Measurements from ENCODE around the gene SFTPD.
"Not testable (repeated sequence)": the region's sequence is repeated elsewhere in the genome, so short reads cannot be mapped to it uniquely, and the experiment has no call there.

Gene SFTPD

DNA sequence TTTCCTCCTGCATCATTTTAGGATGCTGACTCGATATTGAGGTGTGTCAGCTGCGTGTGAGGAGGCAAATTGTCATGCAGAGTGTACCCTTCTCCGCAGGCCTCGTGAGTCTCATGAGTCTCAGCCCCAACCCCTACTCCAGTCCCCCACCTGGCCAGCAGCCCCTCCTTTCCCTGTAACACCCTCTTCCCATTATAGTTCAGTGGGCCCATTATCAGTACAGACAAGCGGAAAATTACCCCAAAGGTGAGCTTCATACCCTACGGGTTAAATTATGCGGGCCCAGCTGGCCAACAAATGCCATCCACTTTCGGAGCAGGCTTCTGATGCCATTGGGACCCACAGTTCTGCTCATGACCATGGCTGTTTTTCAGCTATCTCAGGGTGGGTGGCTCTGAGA, 25.2 kb downstream of the SFTPD start:
- no peak for DNase-seq

GRCh38 chr10:79923145-79923544, 25.8 kb downstream of the SFTPD start:
- no peak for DNase-seq

- not testable (repeated sequence) for DNase-seq
Measured at GRCh38 chr10:79922011-79922412, 26.9 kb downstream of the SFTPD start.

DNA sequence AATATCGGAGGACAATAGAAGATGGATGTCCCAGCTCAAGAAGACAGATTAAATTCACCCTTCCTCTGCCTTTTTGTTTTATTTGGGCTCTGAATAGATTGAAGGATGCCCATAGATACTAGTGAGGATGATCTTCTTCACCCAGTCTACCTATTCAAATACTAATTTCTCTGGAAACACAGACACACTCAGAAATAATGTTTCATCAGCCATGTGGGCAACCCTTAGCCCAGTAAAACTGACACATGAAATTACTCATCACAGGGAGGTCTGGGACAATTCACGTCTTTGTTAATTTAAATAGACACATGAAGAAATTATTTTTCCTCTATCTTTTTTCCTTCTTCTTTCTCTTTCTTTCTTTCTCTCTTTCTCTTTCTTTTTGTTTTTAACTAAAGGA, 33.1 kb downstream of the SFTPD start:
- not testable (repeated sequence) for DNase-seq

- peak; percentile 41 for DNase-seq
Measured at GRCh38 chr10:79914512-79914911, 34.4 kb downstream of the SFTPD start.

- no peak for DNase-seq
Measured at GRCh38 chr10:79910836-79911235, 38.1 kb downstream of the SFTPD start.

- no peak for DNase-seq
Measured at GRCh38 chr10:79910344-79910743, 38.6 kb downstream of the SFTPD start.

- peak; percentile 23 for DNase-seq
Measured at GRCh38 chr10:79905322-79906314, 43.3 kb downstream of the SFTPD start.

- DNase-seq = peak; percentile 67
Measured at GRCh38 chr10:79904671-79905321, 44.1 kb downstream of the SFTPD start.

DNA sequence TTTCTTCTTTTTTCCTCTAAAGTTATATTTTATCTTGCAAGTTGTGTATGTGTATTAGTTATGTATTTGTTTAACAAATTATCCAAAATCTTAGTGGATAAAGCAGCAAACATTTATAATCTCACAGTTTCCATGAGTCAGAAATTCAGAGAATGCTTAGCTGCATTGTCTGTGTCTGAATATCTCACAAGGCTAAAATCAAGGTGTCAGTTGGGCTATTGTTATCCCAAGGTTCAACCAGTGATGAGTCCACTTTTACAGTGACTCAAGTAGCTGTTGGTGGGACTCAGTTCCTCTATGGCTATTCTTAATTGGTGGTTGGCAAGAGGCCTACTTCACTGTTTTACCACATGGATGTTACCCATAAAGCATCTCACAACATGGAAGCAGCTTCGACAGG, 47.3 kb downstream of the SFTPD start:
- not testable (repeated sequence) for DNase-seq

- DNase-seq = no peak
Measured at GRCh38 chr10:79898597-79899325, 50.1 kb downstream of the SFTPD start.

DNA sequence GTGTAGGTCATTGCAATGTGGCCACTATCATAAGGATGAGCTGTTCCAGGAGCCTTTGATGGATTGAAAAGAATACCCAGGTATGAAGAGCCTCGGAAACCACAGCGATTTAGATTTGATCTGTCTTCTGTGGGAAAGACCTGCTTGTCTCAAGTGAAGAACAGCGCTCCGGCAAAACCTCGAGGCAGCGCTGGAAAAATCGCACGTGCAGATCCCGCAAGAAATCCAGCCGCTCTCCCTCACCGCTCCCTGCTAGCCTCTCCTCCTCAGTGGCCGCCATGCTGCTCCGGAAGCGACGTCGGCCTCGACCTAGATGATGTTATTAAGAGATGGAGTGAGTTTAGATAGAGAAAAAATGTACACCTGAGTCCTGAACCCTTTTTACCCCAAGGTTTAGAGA, 56.0 kb downstream of the SFTPD start:
- not testable (repeated sequence) for DNase-seq

- DNase-seq = no peak
Measured at GRCh38 chr10:79890469-79890868, 58.4 kb downstream of the SFTPD start.

- not testable (repeated sequence) for DNase-seq
Measured at GRCh38 chr10:79888984-79889383, 59.9 kb downstream of the SFTPD start.
